Liver (tissue), 9 donors: ENCODE measurements around the gene ZEB1. TPM values are rescaled to one million over a fixed set of nuclear protein-coding genes. Genes with fewer than 3 reads are reported as not detected.

Experiments
- DNase-seq: peaks from one replicate; pipeline ENCODE4 v3.0.0-alpha.2; 2017; ENCODE audit warnings: low spot score
- H3K27ac ChIP-seq, 2 donors: one replicate each; pipeline ENCODE4 v1.7.0; 2013; ENCODE audit warnings: inconsistent platforms in 2 of 2, low read length in 2 of 2, control low read depth in 1 of 2, low read depth in 1 of 2, mild to moderate bottlenecking in 1 of 2
- H3K27me3 ChIP-seq, 4 donors: one replicate each; pipeline versions ENCODE4 v1.6.1 to v1.7.0; 2013; ENCODE audit warnings: low read length in 3 of 4, inconsistent platforms in 1 of 4, mild to moderate bottlenecking in 1 of 4, moderate library complexity in 1 of 4; ENCODE audit not compliant: control insufficient read depth in 4 of 4, insufficient read depth in 4 of 4
- H3K36me3 ChIP-seq, 4 donors: one replicate each; pipeline versions ENCODE4 v1.6.1 to v1.7.0; 2013; ENCODE audit warnings: low read length in 3 of 4, mild to moderate bottlenecking in 3 of 4, low read depth in 1 of 4, moderate library complexity in 1 of 4; ENCODE audit not compliant: control insufficient read depth in 4 of 4, insufficient read depth in 3 of 4
- H3K4me1 ChIP-seq, 4 donors: one replicate each; pipeline versions ENCODE4 v1.6.1 to v1.7.0; 2013; ENCODE audit warnings: low read length in 3 of 4, mild to moderate bottlenecking in 3 of 4, moderate library complexity in 1 of 4; ENCODE audit not compliant: control insufficient read depth in 4 of 4, insufficient read depth in 4 of 4
- H3K4me3 ChIP-seq, 3 donors: one replicate each; pipeline versions ENCODE4 v1.6.1 to v1.7.0; 2013; ENCODE audit warnings: low read length in 3 of 3, control low read depth in 1 of 3, low read depth in 1 of 3, mild to moderate bottlenecking in 1 of 3
- H3K9ac ChIP-seq, 2 donors: one replicate each; pipeline ENCODE4 v1.7.0; 2013; ENCODE audit warnings: low read length in 2 of 2, mild to moderate bottlenecking in 2 of 2, moderate library complexity in 2 of 2, control low read depth in 1 of 2, low read depth in 1 of 2
- H3K9me3 ChIP-seq, 4 donors: one replicate each; pipeline versions ENCODE4 v1.6.1 to v1.7.0; 2013; ENCODE audit warnings: low read length in 3 of 4; ENCODE audit not compliant: control insufficient read depth in 4 of 4
- ATF3 ChIP-seq: IDR thresholded peaks from 2 replicates; pipeline ENCODE4 v1.6.1; 2016; ENCODE audit warnings: antibody characterized with exemption
- CTCF ChIP-seq: fragments of 150-350 bp; IDR thresholded peaks from 2 replicates; pipeline ENCODE4 v1.5.1; 2017; ENCODE audit warnings: improper control_type of control experiment, low read depth, low read length; ENCODE audit not compliant: missing input control
- EGR1 ChIP-seq, 2 donors: IDR thresholded peaks; 2 replicates each; pipeline ENCODE4 v1.6.1; 2016 to 2018; ENCODE audit warnings: antibody characterized with exemption in 2 of 2, low read depth in 2 of 2
- FOXA1 ChIP-seq: IDR thresholded peaks from 2 replicates; pipeline ENCODE4 v1.6.1; 2016; ENCODE audit warnings: antibody characterized with exemption
- FOXA2 ChIP-seq: IDR thresholded peaks from 2 replicates; pipeline ENCODE4 v1.6.1; 2016; ENCODE audit warnings: antibody characterized with exemption
- HNF4G ChIP-seq: IDR thresholded peaks from 2 replicates; pipeline ENCODE4 v1.6.1; 2016; ENCODE audit warnings: antibody characterized with exemption
- MAX ChIP-seq: IDR thresholded peaks from 2 replicates; pipeline ENCODE4 v1.6.1; 2016; ENCODE audit warnings: antibody characterized with exemption
- RAD21 ChIP-seq, 2 donors: IDR thresholded peaks; 2 replicates each; pipeline ENCODE4 v1.6.1; 2016; ENCODE audit warnings: antibody characterized with exemption in 2 of 2, mild to moderate bottlenecking in 2 of 2
- RXRA ChIP-seq, 2 donors: IDR thresholded peaks; 2 replicates each; pipeline ENCODE4 v1.6.1; 2017 to 2018; ENCODE audit warnings: antibody characterized with exemption in 2 of 2, mild to moderate bottlenecking in 1 of 2
- SP1 ChIP-seq: IDR thresholded peaks from 2 replicates; pipeline ENCODE4 v1.6.1; 2018; ENCODE audit warnings: antibody characterized with exemption, mild to moderate bottlenecking
- YY1 ChIP-seq: IDR thresholded peaks from 2 replicates; pipeline ENCODE4 v1.6.1; 2016; ENCODE audit warnings: antibody characterized with exemption, mild to moderate bottlenecking
- ZBTB33 ChIP-seq: IDR thresholded peaks from 2 replicates; pipeline ENCODE4 v1.6.1; 2016; ENCODE audit warnings: antibody characterized with exemption
- WGBS: extraction: QIAGEN DNeasy Blood & Tissue Kit; methylation state at CpG from one replicate; pipeline ENCODE4 v1.1.7; 2013; 5-methylcytosine and 5-hydroxymethylcytosine counted together
- polyA plus RNA-seq, 2 donors: library from polyadenylated mRNA; stranded (reverse) in 1 of 2; unstranded in 1 of 2; fragments of 200-250 nt in 1 of 2; fragments of >200 nt in 1 of 2; fragmentation: Nextera tagmentation in 1 of 2; extraction: Ambion mirVana in 1 of 2; gene quantifications; one replicate each; pipeline versions ENCODE4 v1.2.1 to v1.2.3, GENCODE V29; 2013 to 2015
- total RNA-seq, 2 donors: library from RNA; depleted of rRNA; stranded (reverse); fragments of >200 nt; gene quantifications; one replicate each; pipeline ENCODE4 v1.2.3, GENCODE V29; 2014
- donor health status: healthy.
- donor health status: healthy.
- donor health status: healthy.
- donor health status: healthy.
- donor health status: healthy.

ZEB1 gene
- total and polyA plus RNA-seq, 4 donors: 3.2 to 19.6 (median 6.5) TPM

GRCh38 chr10:31322647-31323046 is 3.6 kb downstream of the ZEB1 start:
- H3K4me1 ChIP-seq: peaks cover 0 to 15% (median 4%) of the 10 kb centered on the region in 4 donors
- H3K27ac ChIP-seq: no peak overlapping the region
- no peaks in the 10 kb centered on the region for H3K36me3 ChIP-seq
- no peaks in the 10 kb centered on the region for H3K27me3 ChIP-seq
- no peak for DNase-seq
- 87% methylated on average over 2 of the region's 2 CpGs for WGBS
- H3K9ac ChIP-seq: no peak overlapping the region
- no peak overlapping the region for H3K4me3 ChIP-seq
- H3K9me3 ChIP-seq: no peaks in the 10 kb centered on the region
- TF ChIP-seq CTCF (peak; percentile 25), FOXA1 (no peak), ATF3 (no peak), HNF4G (no peak), SP1 (no peak), EGR1 (IDR thresholded peaks at IDR 0.05; ENCODE audit: low read depth in 2 of 2) (no peak), RAD21 (IDR thresholded peaks at IDR 0.05) (peak; percentile 19 to 33), RXRA (IDR thresholded peaks at IDR 0.05) (no peak)

- no peaks in the 10 kb centered on the region for H3K27me3 ChIP-seq
- H3K27ac ChIP-seq: no peak overlapping the region
- H3K9me3 ChIP-seq: no peaks in the 10 kb centered on the region
- no peak for DNase-seq
- H3K4me1 ChIP-seq: peaks cover 3 to 9% (median 6%) of the 10 kb centered on the region in 4 donors
- no peaks in the 10 kb centered on the region for H3K36me3 ChIP-seq
- H3K9ac ChIP-seq: no peak overlapping the region
- H3K4me3 ChIP-seq: no peak overlapping the region
- TF ChIP-seq FOXA1: no peak
- TF ChIP-seq FOXA2: no peak
- TF ChIP-seq ZBTB33: no peak
- TF ChIP-seq RXRA (IDR thresholded peaks at IDR 0.05): no peak
- TF ChIP-seq YY1: no peak
- no peak for TF ChIP-seq MAX
- no peak for TF ChIP-seq EGR1 (IDR thresholded peaks at IDR 0.05; ENCODE audit: low read depth in 2 of 2)
These were observed 21.3 kb downstream of the ZEB1 start for GRCh38 chr10:31340343-31340742.

GRCh38 chr10:31341552-31341951 is 22.5 kb downstream of the ZEB1 start:
- H3K9me3 ChIP-seq: no peaks in the 10 kb centered on the region
- no peak overlapping the region for H3K27ac ChIP-seq
- no peaks in the 10 kb centered on the region for H3K27me3 ChIP-seq
- H3K4me3 ChIP-seq: no peak overlapping the region
- no peak overlapping the region for H3K9ac ChIP-seq
- TF ChIP-seq RXRA (IDR thresholded peaks at IDR 0.05) (no peak), CTCF (no peak)
- H3K4me1 ChIP-seq: peaks cover 3 to 9% (median 6%) of the 10 kb centered on the region in 4 donors
- 82% methylated on average over 1 of the region's 1 CpG for WGBS
- no peaks in the 10 kb centered on the region for H3K36me3 ChIP-seq
- no peak for DNase-seq
